Measurements from ENCODE around the gene EBF3. TPM values are rescaled to one million over a fixed set of nuclear protein-coding genes. Genes with fewer than 3 reads are reported as not detected.

The EBF3 gene
- total RNA-seq, 1 experiment from 2014 or later: 0.12 TPM

- BruUV-seq (replicated peaks): no TSS peak
These were observed 92.1 kb downstream of the EBF3 start for GRCh38 chr10:129871966-129872365.

More at GRCh38 chr10:129871966-129872365, 92.1 kb downstream of the EBF3 start:
- CTCF ChIA-PET: no interaction called here
- intact Hi-C loops (cut with micrococcal nuclease): loop anchor here (10.0 kb wide), 1 partner anchor 103 kb away; no protein-coding TSS in a partner anchor
- Histone ChIP-seq H3K4me3 (replicated peaks in 1 of 2; ENCODE audit: low read depth in 1 of 2, low read length in 2 of 2) (no peak overlapping the region), H3K27ac (ENCODE audit: low read depth, low read length) (no peak overlapping the region), H3K9me3 (ENCODE audit: control insufficient read depth in 1 of 2, insufficient read depth in 1 of 2, low read depth in 1 of 2, low read length in 2 of 2) (no peaks in the 10 kb centered on the region), H3K4me1 (ENCODE audit: control insufficient read depth in 1 of 2, insufficient read depth in 2 of 2, low read length in 2 of 2) (no peaks in the 10 kb centered on the region), H3K79me2 (ENCODE audit: insufficient read depth, low read length) (no peaks in the 10 kb centered on the region), H3K9me2 (ENCODE audit: insufficient read depth) (no peaks in the 10 kb centered on the region), H3K36me3 (ENCODE audit: control insufficient read depth in 1 of 2, insufficient read depth in 2 of 2, low read length in 2 of 2) (no peaks in the 10 kb centered on the region), H2AFZ (ENCODE audit: low read depth, low read length, poor library complexity, severe bottlenecking) (no peak overlapping the region), H3K4me2 (ENCODE audit: low read length) (no peak overlapping the region), H3K27me3 (ENCODE audit: insufficient read depth, low read length) (no peaks in the 10 kb centered on the region), H3K9ac (ENCODE audit: low read length) (no peak overlapping the region), H4K20me1 (ENCODE audit: insufficient read depth) (no peaks in the 10 kb centered on the region)
- RAD21 ChIA-PET (ENCODE audit: low non-redundant PET in 1 of 2, low total read pairs in 2 of 2, uncharacterized antibody in 2 of 2, unreplicated experiment in 2 of 2): no interaction called here
- no peak for ATAC-seq
- TF ChIP-seq ELF1 (IDR thresholded peaks at IDR 0.05; ENCODE audit: borderline replicate concordance, low read depth) (no peak), POLR2AphosphoS5 (IDR thresholded peaks at IDR 0.05; ENCODE audit: low read depth, low read length) (no peak), YY1 (IDR thresholded peaks at IDR 0.05; ENCODE audit: extremely low read depth, insufficient replicate concordance, low read depth, low read length) (no peak), EZH2phosphoT487 (IDR thresholded peaks at IDR 0.05; ENCODE audit: borderline replicate concordance) (no peak), ZBTB33 (IDR thresholded peaks at IDR 0.05; ENCODE audit: extremely low read depth, insufficient replicate concordance, low read length) (no peak), SRF (IDR thresholded peaks at IDR 0.05; ENCODE audit: low read depth) (no peak), FOSL1 (IDR thresholded peaks at IDR 0.05; ENCODE audit: low read depth) (no peak), CEBPB (IDR thresholded peaks at IDR 0.05; ENCODE audit: low read depth) (no peak), SIN3A (IDR thresholded peaks at IDR 0.05; ENCODE audit: low read depth) (no peak), ZNF274 (IDR thresholded peaks at IDR 0.05; ENCODE audit: low read depth, low read length) (no peak), SP1 (IDR thresholded peaks at IDR 0.05; ENCODE audit: low read depth) (no peak), EZH2 (IDR thresholded peaks at IDR 0.05) (no peak), TCF7L2 (IDR thresholded peaks at IDR 0.05; ENCODE audit: borderline replicate concordance, extremely low read depth, insufficient read depth, insufficient read length) (no peak), ZFX (IDR thresholded peaks at IDR 0.05) (no peak)
- TF ChIP-seq, protein P1, sequence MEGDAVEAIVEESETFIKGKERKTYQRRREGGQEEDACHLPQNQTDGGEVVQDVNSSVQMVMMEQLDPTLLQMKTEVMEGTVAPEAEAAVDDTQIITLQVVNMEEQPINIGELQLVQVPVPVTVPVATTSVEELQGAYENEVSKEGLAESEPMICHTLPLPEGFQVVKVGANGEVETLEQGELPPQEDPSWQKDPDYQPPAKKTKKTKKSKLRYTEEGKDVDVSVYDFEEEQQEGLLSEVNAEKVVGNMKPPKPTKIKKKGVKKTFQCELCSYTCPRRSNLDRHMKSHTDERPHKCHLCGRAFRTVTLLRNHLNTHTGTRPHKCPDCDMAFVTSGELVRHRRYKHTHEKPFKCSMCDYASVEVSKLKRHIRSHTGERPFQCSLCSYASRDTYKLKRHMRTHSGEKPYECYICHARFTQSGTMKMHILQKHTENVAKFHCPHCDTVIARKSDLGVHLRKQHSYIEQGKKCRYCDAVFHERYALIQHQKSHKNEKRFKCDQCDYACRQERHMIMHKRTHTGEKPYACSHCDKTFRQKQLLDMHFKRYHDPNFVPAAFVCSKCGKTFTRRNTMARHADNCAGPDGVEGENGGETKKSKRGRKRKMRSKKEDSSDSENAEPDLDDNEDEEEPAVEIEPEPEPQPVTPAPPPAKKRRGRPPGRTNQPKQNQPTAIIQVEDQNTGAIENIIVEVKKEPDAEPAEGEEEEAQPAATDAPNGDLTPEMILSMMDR (IDR thresholded peaks at IDR 0.05 in 2 of 3, conservative IDR thresholded peaks at IDR 0.05 in 1 of 3; ENCODE audit: borderline replicate concordance in 1 of 3, insufficient read depth in 1 of 3, low read depth in 2 of 3, low read length in 2 of 3): no peak
- TF ChIP-seq, protein P2, sequence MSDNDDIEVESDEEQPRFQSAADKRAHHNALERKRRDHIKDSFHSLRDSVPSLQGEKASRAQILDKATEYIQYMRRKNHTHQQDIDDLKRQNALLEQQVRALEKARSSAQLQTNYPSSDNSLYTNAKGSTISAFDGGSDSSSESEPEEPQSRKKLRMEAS (IDR thresholded peaks at IDR 0.05): no peak
- TF ChIP-seq, protein P3, sequence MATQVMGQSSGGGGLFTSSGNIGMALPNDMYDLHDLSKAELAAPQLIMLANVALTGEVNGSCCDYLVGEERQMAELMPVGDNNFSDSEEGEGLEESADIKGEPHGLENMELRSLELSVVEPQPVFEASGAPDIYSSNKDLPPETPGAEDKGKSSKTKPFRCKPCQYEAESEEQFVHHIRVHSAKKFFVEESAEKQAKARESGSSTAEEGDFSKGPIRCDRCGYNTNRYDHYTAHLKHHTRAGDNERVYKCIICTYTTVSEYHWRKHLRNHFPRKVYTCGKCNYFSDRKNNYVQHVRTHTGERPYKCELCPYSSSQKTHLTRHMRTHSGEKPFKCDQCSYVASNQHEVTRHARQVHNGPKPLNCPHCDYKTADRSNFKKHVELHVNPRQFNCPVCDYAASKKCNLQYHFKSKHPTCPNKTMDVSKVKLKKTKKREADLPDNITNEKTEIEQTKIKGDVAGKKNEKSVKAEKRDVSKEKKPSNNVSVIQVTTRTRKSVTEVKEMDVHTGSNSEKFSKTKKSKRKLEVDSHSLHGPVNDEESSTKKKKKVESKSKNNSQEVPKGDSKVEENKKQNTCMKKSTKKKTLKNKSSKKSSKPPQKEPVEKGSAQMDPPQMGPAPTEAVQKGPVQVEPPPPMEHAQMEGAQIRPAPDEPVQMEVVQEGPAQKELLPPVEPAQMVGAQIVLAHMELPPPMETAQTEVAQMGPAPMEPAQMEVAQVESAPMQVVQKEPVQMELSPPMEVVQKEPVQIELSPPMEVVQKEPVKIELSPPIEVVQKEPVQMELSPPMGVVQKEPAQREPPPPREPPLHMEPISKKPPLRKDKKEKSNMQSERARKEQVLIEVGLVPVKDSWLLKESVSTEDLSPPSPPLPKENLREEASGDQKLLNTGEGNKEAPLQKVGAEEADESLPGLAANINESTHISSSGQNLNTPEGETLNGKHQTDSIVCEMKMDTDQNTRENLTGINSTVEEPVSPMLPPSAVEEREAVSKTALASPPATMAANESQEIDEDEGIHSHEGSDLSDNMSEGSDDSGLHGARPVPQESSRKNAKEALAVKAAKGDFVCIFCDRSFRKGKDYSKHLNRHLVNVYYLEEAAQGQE (IDR thresholded peaks at IDR 0.05; ENCODE audit: low read depth): no peak
- DNase-seq (ENCODE audit: low read depth, low spot score): no peak
- POLR2A ChIA-PET: no interaction called here

Measured in HCT116 (cell line).